Measurements from ENCODE around the gene CD58.
A peak's percentile ranks its signal among the peaks of the same experiment; 100 is the strongest.

CD58 gene

GRCh38 chr1:116485071-116485735 is 85.6 kb downstream of the CD58 start:
- Histone ChIP-seq H3K27me3 (replicated peaks; ENCODE audit: control insufficient read depth, insufficient read depth, low read length) (no peaks in the 10 kb centered on the region), H3K36me3 (ENCODE audit: control insufficient read depth, insufficient read depth, low read length) (no peaks in the 10 kb centered on the region), H3K4me3 (replicated peaks; ENCODE audit: low read depth, low read length) (no peak overlapping the region)
- DNase-seq (ENCODE audit: extremely low read depth, insufficient read length), result peak; percentile 53
- TF ChIP-seq CTCF (IDR thresholded peaks at IDR 0.05; ENCODE audit: insufficient read depth, low read length, poor library complexity, severe bottlenecking), result peak; percentile 84

GRCh38 chr1:116483481-116484309 is 87.1 kb downstream of the CD58 start:
- H3K36me3 ChIP-seq (ENCODE audit: control insufficient read depth, insufficient read depth, low read length), result no peaks in the 10 kb centered on the region
- DNase-seq (ENCODE audit: extremely low read depth, insufficient read length), result no peak
- H3K27me3 ChIP-seq (replicated peaks; ENCODE audit: control insufficient read depth, insufficient read depth, low read length), result no peaks in the 10 kb centered on the region

GRCh38 chr1:116482490-116482889 is 88.3 kb downstream of the CD58 start:
- no peaks in the 10 kb centered on the region for H3K27me3 ChIP-seq (replicated peaks; ENCODE audit: control insufficient read depth, insufficient read depth, low read length)
- no peak for DNase-seq (ENCODE audit: extremely low read depth, insufficient read length)
- no peak overlapping the region for H3K4me3 ChIP-seq (replicated peaks; ENCODE audit: low read depth, low read length)
- TF ChIP-seq CTCF (IDR thresholded peaks at IDR 0.05; ENCODE audit: insufficient read depth, low read length, poor library complexity, severe bottlenecking), result no peak
- no peaks in the 10 kb centered on the region for H3K36me3 ChIP-seq (ENCODE audit: control insufficient read depth, insufficient read depth, low read length)

More at GRCh38 chr1:116483481-116484309, 87.1 kb downstream of the CD58 start:
- H3K4me3 ChIP-seq (replicated peaks; ENCODE audit: low read depth, low read length), result no peak overlapping the region
- TF ChIP-seq CTCF (IDR thresholded peaks at IDR 0.05; ENCODE audit: insufficient read depth, low read length, poor library complexity, severe bottlenecking), result no peak

- TF ChIP-seq CTCF (IDR thresholded peaks at IDR 0.05; ENCODE audit: insufficient read depth, low read length, poor library complexity, severe bottlenecking), result no peak
- H3K4me3 ChIP-seq (replicated peaks; ENCODE audit: low read depth, low read length), result no peak overlapping the region
- DNase-seq (ENCODE audit: extremely low read depth, insufficient read length), result no peak
- H3K27me3 ChIP-seq (replicated peaks; ENCODE audit: control insufficient read depth, insufficient read depth, low read length), result no peaks in the 10 kb centered on the region; the same call in 1 of the 2 replicates
- no peaks in the 10 kb centered on the region for H3K36me3 ChIP-seq (ENCODE audit: control insufficient read depth, insufficient read depth, low read length)
These were observed 88.9 kb downstream of the CD58 start for GRCh38 chr1:116481934-116482333.

DNA sequence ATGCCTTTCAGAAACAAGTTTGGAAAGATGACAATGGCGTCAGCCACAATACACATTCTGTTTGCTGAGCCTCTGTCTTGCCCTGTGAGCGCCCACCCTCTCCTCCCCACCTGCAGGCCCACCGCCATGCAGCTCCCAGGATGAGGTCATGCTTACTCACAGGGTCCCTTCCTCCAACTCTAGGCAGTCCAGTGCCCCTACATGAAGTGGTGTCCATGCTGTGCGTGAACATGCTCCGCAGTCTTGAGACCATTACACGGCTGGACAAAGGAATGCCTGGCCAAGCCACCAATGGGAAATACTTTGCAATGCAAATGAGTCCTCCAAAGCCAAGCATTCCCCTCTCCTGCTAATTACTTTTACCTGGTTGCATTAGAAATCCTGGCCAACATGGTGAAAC is 92.2 kb downstream of the CD58 start:
- no peak for DNase-seq (ENCODE audit: extremely low read depth, insufficient read length)

More for the DNA sequence above, 92.2 kb downstream of the CD58 start:
- TF ChIP-seq CTCF (IDR thresholded peaks at IDR 0.05; ENCODE audit: insufficient read depth, low read length, poor library complexity, severe bottlenecking), result no peak
- no peaks in the 10 kb centered on the region for H3K36me3 ChIP-seq (ENCODE audit: control insufficient read depth, insufficient read depth, low read length)
- no peak overlapping the region for H3K4me3 ChIP-seq (replicated peaks; ENCODE audit: low read depth, low read length)
- H3K27me3 ChIP-seq (replicated peaks; ENCODE audit: control insufficient read depth, insufficient read depth, low read length), result no peaks in the 10 kb centered on the region; the same call in 1 of the 2 replicates
